Mesangial cell (primary cell): ENCODE results near the gene MAP2K2. TPM values are rescaled to one million over a fixed set of nuclear protein-coding genes. Genes with fewer than 3 reads are reported as not detected.

Source experiments
- total RNA-seq: library from RNA; depleted of rRNA; stranded (reverse); fragments of >200 nt; gene quantifications from 2 replicates; pipeline ENCODE4 v1.2.3, GENCODE V29; 2015

MAP2K2 gene
- total RNA-seq = 157 and 238 TPM in 2 replicates

GRCh38 chr19:4123615-4124568 lies at the start of gene MAP2K2:
Gene MAP2K2, minus strand, starts transcription at chr19:4124122. Its CDS starts 247 bp downstream, at chr19:4123875.

GRCh38 chr19:4066682-4067395 lies 57.1 kb downstream of the MAP2K2 start, which contains the start of gene ZBTB7A:
Gene ZBTB7A, minus strand, starts transcription at chr19:4066899. Its CDS starts 11,667 bp downstream, at chr19:4055232.

Other genes starting within 250 kb of the MAP2K2 start
- not detected in 2 replicates for gene ATCAY, start 243.4 kb downstream of the MAP2K2 start, total RNA-seq
- gene NMRK2, start 191.1 kb downstream of the MAP2K2 start, total RNA-seq = not detected in 2 replicates
- 106 and 115 TPM in 2 replicates for gene DAPK3, start 153.0 kb downstream of the MAP2K2 start, total RNA-seq
- gene EEF2, start 138.7 kb downstream of the MAP2K2 start, total RNA-seq = 2,051 and 3,385 TPM in 2 replicates
- 26.2 and 29.9 TPM in 2 replicates for gene PIAS4, start 116.4 kb downstream of the MAP2K2 start, total RNA-seq
- 23.8 and 36.9 TPM in 2 replicates for gene ZBTB7A, start 57.2 kb downstream of the MAP2K2 start, total RNA-seq
- gene CREB3L3, start 29.5 kb upstream of the MAP2K2 start, total RNA-seq = not detected in 2 replicates
- gene SIRT6, start 58.4 kb upstream of the MAP2K2 start, total RNA-seq = 26.1 and 40.8 TPM in 2 replicates
- gene ANKRD24, start 58.6 kb upstream of the MAP2K2 start, total RNA-seq = under 0.01 and 0.51 TPM in 2 replicates
- gene EBI3, start 105.4 kb upstream of the MAP2K2 start, total RNA-seq = 2.3 and 4.4 TPM in 2 replicates
- gene YJU2, start 123.0 kb upstream of the MAP2K2 start, total RNA-seq = 24.2 and 32.1 TPM in 2 replicates
- gene SHD, start 155.1 kb upstream of the MAP2K2 start, total RNA-seq = not detected in 2 replicates
- gene TMIGD2, start 178.3 kb upstream of the MAP2K2 start, total RNA-seq = not detected in 2 replicates
- gene FSD1, start 180.5 kb upstream of the MAP2K2 start, total RNA-seq = 13.8 and 29.7 TPM in 2 replicates
- gene STAP2, start 214.7 kb upstream of the MAP2K2 start, total RNA-seq = 42.7 and 52.2 TPM in 2 replicates
- 6.2 and 11.0 TPM in 2 replicates for gene MPND, start 219.4 kb upstream of the MAP2K2 start, total RNA-seq